ENCODE results near the gene PTPRJ. TPM values are rescaled to one million over a fixed set of nuclear protein-coding genes. Genes with fewer than 3 reads are reported as not detected.

The PTPRJ gene
- total RNA-seq, 1 experiment from 2014 or later: 10.5 TPM

- intact Hi-C loops (cut with micrococcal nuclease): no loop called here
- Histone ChIP-seq H3K27ac (ENCODE audit: low read length) (no peak overlapping the region), H3K79me2 (ENCODE audit: low read length) (peaks cover 92% of the 10 kb centered on the region), H3K9me2 (replicated peaks; ENCODE audit: low read length) (no peaks in the 10 kb centered on the region), H3K4me1 (ENCODE audit: insufficient read depth, low read length) (peaks cover 24% of the 10 kb centered on the region), H3K4me2 (ENCODE audit: low read length) (no peak overlapping the region), H3K4me3 (ENCODE audit: low read length) (no peak overlapping the region), H3K27me3 (ENCODE audit: low read length) (no peaks in the 10 kb centered on the region), H4K20me1 (ENCODE audit: low read length) (no peaks in the 10 kb centered on the region), H3K36me3 (ENCODE audit: low read depth, low read length) (no peaks in the 10 kb centered on the region), H3K9me3 (ENCODE audit: low read length) (no peaks in the 10 kb centered on the region), H3F3A (ENCODE audit: low read length, unreplicated experiment) (no peaks in the 10 kb centered on the region), H3K9ac (ENCODE audit: low read length) (no peak overlapping the region), H2AFZ (ENCODE audit: low read length) (no peak overlapping the region)
- BruUV-seq (replicated peaks): no TSS peak
- CTCF ChIA-PET: no interaction called here
- no peak for ATAC-seq
- no peak for DNase-seq
- POLR2A ChIA-PET (ENCODE audit: unreplicated experiment): no interaction called here
- TF ChIP-seq EZH2phosphoT487 (IDR thresholded peaks at IDR 0.05; ENCODE audit: borderline replicate concordance, low read length) (no peak), EZH2 (IDR thresholded peaks at IDR 0.05; ENCODE audit: low read length, unreplicated experiment) (no peak)
- TF ChIP-seq, protein P1, sequence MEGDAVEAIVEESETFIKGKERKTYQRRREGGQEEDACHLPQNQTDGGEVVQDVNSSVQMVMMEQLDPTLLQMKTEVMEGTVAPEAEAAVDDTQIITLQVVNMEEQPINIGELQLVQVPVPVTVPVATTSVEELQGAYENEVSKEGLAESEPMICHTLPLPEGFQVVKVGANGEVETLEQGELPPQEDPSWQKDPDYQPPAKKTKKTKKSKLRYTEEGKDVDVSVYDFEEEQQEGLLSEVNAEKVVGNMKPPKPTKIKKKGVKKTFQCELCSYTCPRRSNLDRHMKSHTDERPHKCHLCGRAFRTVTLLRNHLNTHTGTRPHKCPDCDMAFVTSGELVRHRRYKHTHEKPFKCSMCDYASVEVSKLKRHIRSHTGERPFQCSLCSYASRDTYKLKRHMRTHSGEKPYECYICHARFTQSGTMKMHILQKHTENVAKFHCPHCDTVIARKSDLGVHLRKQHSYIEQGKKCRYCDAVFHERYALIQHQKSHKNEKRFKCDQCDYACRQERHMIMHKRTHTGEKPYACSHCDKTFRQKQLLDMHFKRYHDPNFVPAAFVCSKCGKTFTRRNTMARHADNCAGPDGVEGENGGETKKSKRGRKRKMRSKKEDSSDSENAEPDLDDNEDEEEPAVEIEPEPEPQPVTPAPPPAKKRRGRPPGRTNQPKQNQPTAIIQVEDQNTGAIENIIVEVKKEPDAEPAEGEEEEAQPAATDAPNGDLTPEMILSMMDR (conservative IDR thresholded peaks at IDR 0.05; ENCODE audit: low read depth, low read length): no peak
Observed at GRCh38 chr11:47995360-47995769, 15.0 kb downstream of the PTPRJ start.

DNA sequence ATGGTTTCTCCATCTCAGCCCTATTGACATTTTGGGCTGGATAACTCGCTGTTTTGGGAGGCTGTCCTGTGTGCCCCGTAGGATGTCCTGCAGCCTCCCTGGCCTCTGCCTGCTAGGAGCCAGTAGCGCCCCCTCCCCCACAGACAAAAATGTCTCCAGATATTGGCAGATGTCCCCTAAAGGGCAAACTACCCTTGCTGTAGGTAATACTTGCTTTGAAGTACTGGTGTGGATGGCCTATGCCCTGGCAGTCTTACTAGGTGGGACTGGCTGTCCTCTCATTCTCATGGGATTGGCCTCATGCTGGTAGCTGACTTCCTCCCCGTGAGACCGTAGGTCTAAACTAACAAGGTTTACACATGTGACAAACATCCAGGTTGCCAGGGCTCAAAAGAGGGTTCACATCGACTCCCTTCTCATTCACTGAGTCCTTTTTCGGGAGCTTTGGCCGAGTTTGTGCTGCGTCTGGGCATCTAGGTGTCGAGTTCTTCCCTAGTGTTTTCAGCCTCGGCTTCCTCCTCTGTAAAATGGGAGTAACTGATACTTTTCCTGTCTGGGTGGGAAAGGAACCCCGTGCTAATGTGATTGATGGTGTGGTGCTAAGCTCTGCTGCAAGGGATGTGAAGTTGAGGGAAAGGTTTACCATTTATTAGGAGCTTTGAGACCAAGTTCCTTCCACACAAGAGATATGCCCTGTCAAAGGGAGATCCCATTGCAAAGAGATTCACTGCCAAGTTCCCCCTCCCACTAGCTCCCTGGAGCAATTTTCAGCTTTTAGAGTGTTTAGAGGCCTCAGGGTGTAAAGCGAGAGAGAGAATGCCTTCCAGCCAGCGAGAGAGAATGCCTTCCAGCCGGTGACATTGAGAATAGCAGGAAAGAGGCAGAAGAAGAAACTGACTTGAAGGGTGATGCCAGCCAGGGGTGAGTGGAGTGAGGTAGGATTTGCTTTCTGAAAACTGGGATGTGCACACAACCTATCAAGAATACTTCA is 17.0 kb downstream of the PTPRJ start:
- Histone ChIP-seq H2AFZ (ENCODE audit: low read length) (no peak overlapping the region), H3K9ac (ENCODE audit: low read length) (no peak overlapping the region), H3K36me3 (ENCODE audit: low read depth, low read length) (no peaks in the 10 kb centered on the region), H4K20me1 (ENCODE audit: low read length) (no peaks in the 10 kb centered on the region), H3K4me3 (ENCODE audit: low read length) (no peak overlapping the region), H3K4me1 (ENCODE audit: insufficient read depth, low read length) (peaks cover 10% of the 10 kb centered on the region; the same call in 1 of the 2 replicates), H3K9me2 (replicated peaks; ENCODE audit: low read length) (no peaks in the 10 kb centered on the region), H3F3A (ENCODE audit: low read length, unreplicated experiment) (no peaks in the 10 kb centered on the region), H3K79me2 (ENCODE audit: low read length) (peaks cover 88% of the 10 kb centered on the region), H3K27ac (ENCODE audit: low read length) (no peak overlapping the region), H3K9me3 (ENCODE audit: low read length) (no peaks in the 10 kb centered on the region), H3K27me3 (ENCODE audit: low read length) (no peaks in the 10 kb centered on the region), H3K4me2 (ENCODE audit: low read length) (no peak overlapping the region)
- intact Hi-C loops (cut with micrococcal nuclease): no loop called here
- no TSS peak for BruUV-seq (replicated peaks)
- ChIA-PET CTCF (interaction anchor here (0.6 kb wide), 1 partner anchor 30 kb away, joined by 8 read pairs; no protein-coding TSS in a partner anchor), POLR2A (ENCODE audit: unreplicated experiment) (no interaction called here)
- no peak for ATAC-seq
- no peak for TF ChIP-seq EZH2phosphoT487 (IDR thresholded peaks at IDR 0.05; ENCODE audit: borderline replicate concordance, low read length)
- TF ChIP-seq EZH2 (IDR thresholded peaks at IDR 0.05; ENCODE audit: low read length, unreplicated experiment): no peak
- TF ChIP-seq, protein P1 (conservative IDR thresholded peaks at IDR 0.05; ENCODE audit: low read depth, low read length): no peak
- DNase-seq: no peak

DNA sequence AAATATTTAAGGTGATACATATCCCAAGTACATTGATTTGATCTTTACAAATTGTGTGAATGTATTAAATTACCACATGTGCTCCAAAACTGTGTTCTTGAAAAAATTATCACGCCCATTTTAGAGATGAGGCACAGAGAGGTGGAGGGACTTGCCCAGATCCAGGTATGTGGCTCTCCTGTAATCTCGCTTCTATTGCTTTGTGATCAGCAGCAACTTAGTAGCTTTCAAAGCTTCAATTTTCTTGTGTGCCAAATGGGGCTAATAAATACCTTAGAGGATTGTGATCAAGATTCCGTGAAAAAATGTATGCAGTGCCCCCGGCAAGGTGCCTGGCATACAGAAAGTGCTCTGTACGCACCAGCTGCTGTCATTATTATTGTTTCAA is 18.0 kb downstream of the PTPRJ start:
- Histone ChIP-seq H3F3A (ENCODE audit: low read length, unreplicated experiment) (no peaks in the 10 kb centered on the region), H3K36me3 (ENCODE audit: low read depth, low read length) (no peaks in the 10 kb centered on the region), H3K4me1 (ENCODE audit: insufficient read depth, low read length) (0 out of 2 replicates have a peak, but pooled peaks cover 3% of the 10 kb centered on the region), H3K9me2 (replicated peaks; ENCODE audit: low read length) (no peaks in the 10 kb centered on the region), H4K20me1 (ENCODE audit: low read length) (no peaks in the 10 kb centered on the region), H3K9ac (ENCODE audit: low read length) (no peak overlapping the region), H3K27ac (ENCODE audit: low read length) (no peak overlapping the region), H3K27me3 (ENCODE audit: low read length) (no peaks in the 10 kb centered on the region), H3K79me2 (ENCODE audit: low read length) (peaks cover 87% of the 10 kb centered on the region), H2AFZ (ENCODE audit: low read length) (no peak overlapping the region), H3K4me3 (ENCODE audit: low read length) (no peak overlapping the region), H3K9me3 (ENCODE audit: low read length) (no peaks in the 10 kb centered on the region), H3K4me2 (ENCODE audit: low read length) (no peak overlapping the region)
- DNase-seq (no peak), ATAC-seq (no peak)
- TF ChIP-seq EZH2phosphoT487 (IDR thresholded peaks at IDR 0.05; ENCODE audit: borderline replicate concordance, low read length): no peak
- TF ChIP-seq, protein P1 (conservative IDR thresholded peaks at IDR 0.05; ENCODE audit: low read depth, low read length): no peak
- TF ChIP-seq EZH2 (IDR thresholded peaks at IDR 0.05; ENCODE audit: low read length, unreplicated experiment): no peak
- BruUV-seq (replicated peaks): no TSS peak
- ChIA-PET CTCF (no interaction called here), POLR2A (ENCODE audit: unreplicated experiment) (no interaction called here)
- intact Hi-C loops (cut with micrococcal nuclease): no loop called here
